ENCODE measurements around the gene DUSP23. TPM values are rescaled to one million over a fixed set of nuclear protein-coding genes. Genes with fewer than 3 reads are reported as not detected.

The DUSP23 gene
- total RNA-seq, 4 donors from 2014 or later: 66.8 to 103 (median 74.2) TPM

GRCh38 chr1:159831412-159832141, 50.8 kb downstream of the DUSP23 start:
- Histone ChIP-seq H3K4me1 (no peaks in the 10 kb centered on the region), H3K4me3 (no peak overlapping the region), H3K27me3 (no peaks in the 10 kb centered on the region), H3K9me3 (no peaks in the 10 kb centered on the region), H3K27ac (no peak overlapping the region), H3K36me3 (no peaks in the 10 kb centered on the region)
- no peak for TF ChIP-seq POLR2A (IDR thresholded peaks at IDR 0.05)
- no peak for TF ChIP-seq CTCF (IDR thresholded peaks at IDR 0.05)
- DNase-seq: no peak

Other genes with a start within 250 kb of the DUSP23 start
- not detected for gene OR10J5, start 245.0 kb upstream of the DUSP23 start, total RNA-seq
- not detected for gene APCS, start 193.1 kb upstream of the DUSP23 start, total RNA-seq
- not detected for gene CRP, start 66.4 kb upstream of the DUSP23 start, total RNA-seq
- gene FCRL6, start 21.4 kb downstream of the DUSP23 start, total RNA-seq: 10 to 100 TPM in 1 of 4 donors, 1 to 10 TPM in 1, not detected in 2; 2.4 to 13.2 TPM
- 10 to 100 TPM in 1 of 4 donors, 1 to 10 TPM in 2, not detected in 1; 1.1 to 18.2 (median 2.7) TPM for gene SLAMF8, start 45.9 kb downstream of the DUSP23 start, total RNA-seq
- gene VSIG8, start 81.7 kb downstream of the DUSP23 start, total RNA-seq: under 1 TPM in 1 of 4 donors, not detected in 3; 0.85 TPM
- gene CFAP45, start 119.2 kb downstream of the DUSP23 start, total RNA-seq: 1 to 10 TPM in 1 of 4 donors, not detected in 3; 2.5 TPM
- 100 to 1,000 TPM; 120 to 304 (median 177) TPM for gene TAGLN2, start 144.5 kb downstream of the DUSP23 start, total RNA-seq
- gene IGSF9, start 164.7 kb downstream of the DUSP23 start, total RNA-seq: 100 to 1,000 TPM in 1 of 4 donors, 10 to 100 TPM in 2, 1 to 10 TPM in 1; 5.8 to 169 (median 40.6) TPM
- not detected for gene SLAMF9, start 173.3 kb downstream of the DUSP23 start, total RNA-seq

Data from Peyer's patch (tissue), 4 donors.